Endothelial cell of umbilical vein (primary cell): ENCODE measurements around the gene TTYH2. TPM values are rescaled to one million over a fixed set of nuclear protein-coding genes. Genes with fewer than 3 reads are reported as not detected.
A peak's percentile ranks its signal among the peaks of the same experiment; 100 is the strongest.

Experiments used
- BruUV-seq: library from RNA; stranded (reverse); fragments of 400-500 nt; replicated peaks from 2 replicates; lab custom pipeline; 2021; lab: Mats Ljungman, UMichigan
- CTCF ChIA-PET: fragments of 300-600, 350-600 bp; sonication (Branson Sonifier 250); formaldehyde crosslinking; loops from one replicate; lab custom pipeline; 2021; ENCODE audit warnings: antibody characterized with exemption, inconsistent platforms; lab: Charles Lee
- POLR2A ChIA-PET: fragments of 300-600, 350-600 bp; sonication (Branson Sonifier 250); formaldehyde crosslinking; loops from one replicate; lab custom pipeline; 2021; ENCODE audit warnings: antibody characterized with exemption, inconsistent platforms; lab: Charles Lee
- DNase-seq: peaks from one replicate; pipeline ENCODE4 v3.0.0-alpha.2; 2011; ENCODE audit warnings: low read depth, low spot score
- FAIRE-seq: peaks from 2 replicates; lab custom pipeline; 2011; peaks lifted over from hg19 to GRCh38; lab: Jason Lieb, UNC
- H2AFZ ChIP-seq: 2 replicates; pipeline ENCODE4 v1.6.0; 2012; ENCODE audit warnings: low read depth, low read length, control low read depth, inconsistent platforms
- H3K27ac ChIP-seq: 2 replicates; pipeline ENCODE4 v1.5.1; 2011; ENCODE audit warnings: low read depth, mild to moderate bottlenecking, control low read depth, low read length, moderate library complexity; ENCODE audit not compliant: insufficient read depth
- H3K27me3 ChIP-seq, 2 experiments: 2 replicates each; pipeline versions ENCODE4 v1.6.0 to v1.6.1; 2011; ENCODE audit warnings: low read length in 2 of 2, mixed read lengths in 1 of 2; ENCODE audit not compliant: control insufficient read depth in 2 of 2, insufficient read depth in 2 of 2
- H3K36me3 ChIP-seq, 2 experiments: 2 replicates in 1 of 2; 3 replicates in 1 of 2; pipeline ENCODE4 v1.5.1; 2011; ENCODE audit warnings: low read length in 2 of 2, mild to moderate bottlenecking in 1 of 2, moderate library complexity in 1 of 2; ENCODE audit not compliant: control insufficient read depth in 2 of 2, insufficient read depth in 2 of 2; ENCODE audit errors: extremely low read depth in 1 of 2
- H3K4me1 ChIP-seq: 3 replicates; pipeline ENCODE4 v1.5.1; 2011; ENCODE audit warnings: mild to moderate bottlenecking, low read length; ENCODE audit not compliant: control insufficient read depth, insufficient read depth; ENCODE audit errors: extremely low read depth
- H3K4me2 ChIP-seq: 2 replicates; pipeline ENCODE4 v1.6.1; 2011; ENCODE audit warnings: low read length, control low read depth, mixed read lengths; ENCODE audit not compliant: insufficient read depth
- H3K4me3 ChIP-seq, 3 experiments: fragments of 200-600 bp in 1 of 3; sonication (generic), shearing (Covaris generic) in 1 of 3; replicated peaks in 1 of 3; 2 replicates each; pipeline ENCODE4 v1.5.1; 2011 to 2016; ENCODE audit warnings: control low read depth in 3 of 3, low read length in 3 of 3, mild to moderate bottlenecking in 2 of 3, inconsistent platforms in 1 of 3, low read depth in 1 of 3, moderate library complexity in 1 of 3; ENCODE audit not compliant: insufficient read depth in 1 of 3
- H3K79me2 ChIP-seq: 2 replicates; pipeline ENCODE4 v1.6.0; 2012; ENCODE audit warnings: low read length, inconsistent platforms; ENCODE audit not compliant: control insufficient read depth, insufficient read depth
- H3K9ac ChIP-seq: replicated peaks from 2 replicates; pipeline ENCODE3; 2011; ENCODE audit warnings: low read length, control low read depth; ENCODE audit not compliant: insufficient read depth; ENCODE audit errors: extremely low read depth
- H3K9me1 ChIP-seq: replicated peaks from 3 replicates; pipeline ENCODE4 v1.6.0; 2011; ENCODE audit warnings: mild to moderate bottlenecking, low read length; ENCODE audit not compliant: control insufficient read depth, insufficient read depth; ENCODE audit errors: extremely low read depth
- H3K9me3 ChIP-seq: replicated peaks from 2 replicates; pipeline ENCODE4 v1.5.1; 2012; ENCODE audit warnings: low read length, inconsistent platforms; ENCODE audit not compliant: control insufficient read depth, insufficient read depth
- H4K20me1 ChIP-seq: replicated peaks from 2 replicates; pipeline ENCODE3; 2011; ENCODE audit warnings: mild to moderate bottlenecking, low read length; ENCODE audit not compliant: control insufficient read depth, insufficient read depth; ENCODE audit errors: extremely low read depth
- EZH2 ChIP-seq: IDR thresholded peaks from 2 replicates; pipeline ENCODE4 v1.6.1; 2012; ENCODE audit warnings: borderline replicate concordance, low read depth, mild to moderate bottlenecking, moderate library complexity, low read length, inconsistent platforms; ENCODE audit not compliant: severe bottlenecking
- FOS ChIP-seq: IDR thresholded peaks from 2 replicates; pipeline ENCODE4 v1.6.1; 2011; ENCODE audit warnings: mild to moderate bottlenecking, low read length, moderate library complexity, borderline replicate concordance; ENCODE audit not compliant: insufficient read depth
- GATA2 ChIP-seq: IDR thresholded peaks from 2 replicates; pipeline ENCODE4 v1.7.0; 2011; ENCODE audit warnings: low read depth, mild to moderate bottlenecking, moderate library complexity, mixed read lengths, low read length; ENCODE audit not compliant: insufficient read length, insufficient read depth
- JUN ChIP-seq: IDR thresholded peaks from 2 replicates; pipeline ENCODE4 v1.6.1; 2011; ENCODE audit warnings: borderline replicate concordance, low read depth; ENCODE audit not compliant: insufficient read length, insufficient read depth
- MYC ChIP-seq: IDR thresholded peaks from one replicate; pipeline ENCODE4 v1.6.1; 2011; ENCODE audit warnings: mild to moderate bottlenecking, low read depth, low read length
- POLR2A ChIP-seq: IDR thresholded peaks from 2 replicates; pipeline ENCODE4 v1.6.1; 2012; ENCODE audit warnings: low read depth, mild to moderate bottlenecking, control low read depth, low read length
- POLR2AphosphoS5 ChIP-seq: IDR thresholded peaks from 2 replicates; pipeline ENCODE4 v1.6.1; 2012; ENCODE audit warnings: low read depth, mild to moderate bottlenecking, control low read depth, low read length, moderate library complexity; ENCODE audit not compliant: insufficient read depth
- dilution Hi-C: fragments of 300-500 bp; cut with MboI; formaldehyde crosslinking; loops from one replicate; pipeline ENCODE4 v1.15.0; 2019; ENCODE audit warnings: low sequenced_read_pairs; ENCODE audit not compliant: extremely low pct_ligation_motif_present
- intact Hi-C: fragments of 100-400 bp; cut with micrococcal nuclease; formaldehyde crosslinking; loops from one replicate; pipeline ENCODE4 v1.10.0; 2022
- polyA plus RNA-seq, 4 experiments: library from polyadenylated mRNA; depleted of rRNA in 3 of 4; stranded (reverse) in 3 of 4; unstranded in 1 of 4; fragments of >200 nt; gene quantifications; 2 replicates each; pipeline versions ENCODE4 v1.2.1 to v1.2.3, GENCODE V29; 2011 to 2012; ENCODE audit warnings: missing spikeins in 1 of 4
- total RNA-seq: library from RNA; stranded (reverse); gene quantifications from 2 replicates; pipeline ENCODE4 v1.2.3, GENCODE V29; 2021
- TF ChIP-seq, protein P1 (sequence below): IDR thresholded peaks from 2 replicates; pipeline ENCODE4 v1.6.1; 2011; ENCODE audit not compliant: insufficient read depth, insufficient read length
- TF ChIP-seq, protein P2 (sequence below), 2 donors: IDR thresholded peaks; 1 replicate in 1 of 2; 2 replicates in 1 of 2; pipeline ENCODE4 v1.5.1; 2011; ENCODE audit warnings: low read length in 2 of 2, mild to moderate bottlenecking in 2 of 2, moderate library complexity in 2 of 2, control low read depth in 1 of 2, inconsistent platforms in 1 of 2, low read depth in 1 of 2; ENCODE audit not compliant: insufficient read depth in 1 of 2; ENCODE audit errors: extremely low read depth in 1 of 2

The TTYH2 gene
- total and polyA plus RNA-seq, 2 donors (not counting 3 experiments of a cell fraction or from before 2014, with no cell fraction given): 0.75 to 2.0 TPM

DNA sequence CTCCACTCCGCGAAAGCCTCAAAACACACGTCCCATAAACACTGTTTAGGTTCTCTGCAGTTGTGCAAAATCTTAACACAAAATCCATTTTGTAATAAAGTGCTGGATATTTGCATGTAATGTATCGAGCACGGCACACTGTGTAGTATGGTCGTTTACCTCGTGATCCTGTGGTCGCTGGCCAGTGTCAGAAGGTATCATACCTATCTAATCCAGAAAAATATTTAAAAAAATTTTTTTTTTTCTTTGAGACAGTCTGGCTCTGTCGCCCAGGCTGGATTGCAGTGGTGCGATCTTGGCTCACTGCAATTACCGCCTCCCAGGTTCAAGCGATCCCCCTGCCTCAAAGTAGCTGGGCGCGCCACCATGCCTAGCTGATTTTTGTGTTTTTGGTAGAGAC lies 8.9 kb upstream of the TTYH2 start:
- intact Hi-C loops: loop anchor here (5.0 to 10.0 kb wide), 3 partner anchors 892 to 1012 kb away; partner anchors contain the start of genes CDC42EP4 and COG1
- H4K20me1 ChIP-seq: no peaks in the 10 kb centered on the region
- TF ChIP-seq MYC: no peak
- TF ChIP-seq, protein P1, sequence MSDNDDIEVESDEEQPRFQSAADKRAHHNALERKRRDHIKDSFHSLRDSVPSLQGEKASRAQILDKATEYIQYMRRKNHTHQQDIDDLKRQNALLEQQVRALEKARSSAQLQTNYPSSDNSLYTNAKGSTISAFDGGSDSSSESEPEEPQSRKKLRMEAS: no peak
- no peak for TF ChIP-seq POLR2A
- TF ChIP-seq GATA2: no peak
- no peak for TF ChIP-seq JUN
- no peak for TF ChIP-seq EZH2
- TF ChIP-seq, protein P2, sequence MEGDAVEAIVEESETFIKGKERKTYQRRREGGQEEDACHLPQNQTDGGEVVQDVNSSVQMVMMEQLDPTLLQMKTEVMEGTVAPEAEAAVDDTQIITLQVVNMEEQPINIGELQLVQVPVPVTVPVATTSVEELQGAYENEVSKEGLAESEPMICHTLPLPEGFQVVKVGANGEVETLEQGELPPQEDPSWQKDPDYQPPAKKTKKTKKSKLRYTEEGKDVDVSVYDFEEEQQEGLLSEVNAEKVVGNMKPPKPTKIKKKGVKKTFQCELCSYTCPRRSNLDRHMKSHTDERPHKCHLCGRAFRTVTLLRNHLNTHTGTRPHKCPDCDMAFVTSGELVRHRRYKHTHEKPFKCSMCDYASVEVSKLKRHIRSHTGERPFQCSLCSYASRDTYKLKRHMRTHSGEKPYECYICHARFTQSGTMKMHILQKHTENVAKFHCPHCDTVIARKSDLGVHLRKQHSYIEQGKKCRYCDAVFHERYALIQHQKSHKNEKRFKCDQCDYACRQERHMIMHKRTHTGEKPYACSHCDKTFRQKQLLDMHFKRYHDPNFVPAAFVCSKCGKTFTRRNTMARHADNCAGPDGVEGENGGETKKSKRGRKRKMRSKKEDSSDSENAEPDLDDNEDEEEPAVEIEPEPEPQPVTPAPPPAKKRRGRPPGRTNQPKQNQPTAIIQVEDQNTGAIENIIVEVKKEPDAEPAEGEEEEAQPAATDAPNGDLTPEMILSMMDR (IDR thresholded peaks at IDR 0.05; ENCODE audit: extremely low read depth in 1 of 2, insufficient read depth in 1 of 2, low read depth in 1 of 2, low read length in 2 of 2): no peak
- no peak for TF ChIP-seq FOS
- no peak for TF ChIP-seq POLR2AphosphoS5
- peaks cover 8 to 14% of the 10 kb centered on the region in 2 experiments for H3K27me3 ChIP-seq
- no peaks in the 10 kb centered on the region for H3K9me3 ChIP-seq
- no peaks in the 10 kb centered on the region for H3K9me1 ChIP-seq
- H2AFZ ChIP-seq: no peak overlapping the region
- FAIRE-seq: no peak
- CTCF ChIA-PET: interaction anchor here (0.7 to 1.1 kb wide), 2 partner anchors 253 to 893 kb away, joined by 3 read pairs; no protein-coding TSS in a partner anchor
- peaks cover 48% of the 10 kb centered on the region for H3K79me2 ChIP-seq
- no TSS peak for BruUV-seq
- H3K9ac ChIP-seq: peak overlapping the region; percentile 90
- peaks cover 16 to 20% of the 10 kb centered on the region in 2 experiments for H3K36me3 ChIP-seq
- POLR2A ChIA-PET: interaction anchor here (1.6 kb wide), 1 partner anchor 9 kb away, joined by 6 read pairs; the partner anchor contains the start of gene TTYH2
- H3K4me2 ChIP-seq: peak overlapping the region; percentile 79
- peak overlapping the region; percentile 74 for H3K27ac ChIP-seq
- dilution Hi-C loops: no loop called here
- peaks cover 22% of the 10 kb centered on the region for H3K4me1 ChIP-seq
- DNase-seq: no peak
- peak overlapping the region; percentile 72 to 87 (median 78) for H3K4me3 ChIP-seq
